Thoracic aorta (tissue), 2 donors: Measurements from ENCODE around the gene FLOT2. TPM values are rescaled to one million over a fixed set of nuclear protein-coding genes. Genes with fewer than 3 reads are reported as not detected.
"Not testable (repeated sequence)": the region's sequence is repeated elsewhere in the genome, so short reads cannot be mapped to it uniquely, and the experiment has no call there.

Source experiments
- ATAC-seq: fragments of 150-250 bp; one replicate; pipeline ENCODE4 v1.8.0; 2017; ENCODE audit warnings: low read depth; ENCODE audit not compliant: insufficient number of reproducible peaks, low FRiP score
- DNase-seq: peaks from one replicate; pipeline ENCODE4 v3.0.0-alpha.2; 2020; ENCODE audit warnings: low spot score
- H3K27ac ChIP-seq, 2 donors: fragments of 200-600 bp; sonication (generic); 1 replicate in 1 of 2; 2 replicates in 1 of 2; pipeline ENCODE4 v1.5.1; 2016; ENCODE audit warnings: mild to moderate bottlenecking in 2 of 2, moderate library complexity in 2 of 2
- H3K27me3 ChIP-seq: fragments of 200-600 bp; sonication (generic); replicated peaks from 2 replicates; pipeline ENCODE4 v1.6.0; 2016; ENCODE audit warnings: mild to moderate bottlenecking; ENCODE audit not compliant: insufficient read depth
- H3K36me3 ChIP-seq: fragments of 200-600 bp; sonication (generic); one replicate; pipeline ENCODE4 v1.5.1; 2016
- H3K4me1 ChIP-seq, 2 donors: fragments of 200-600 bp; sonication (generic); 1 replicate in 1 of 2; 2 replicates in 1 of 2; pipeline versions ENCODE4 v1.5.1 to v1.6.0; 2016; ENCODE audit warnings: low read depth in 2 of 2, mild to moderate bottlenecking in 1 of 2; ENCODE audit not compliant: control insufficient read depth in 1 of 2
- H3K4me3 ChIP-seq: fragments of 200-600 bp; sonication (generic); 2 replicates; pipeline ENCODE4 v1.5.1; 2016; ENCODE audit warnings: mild to moderate bottlenecking
- H3K9me3 ChIP-seq: fragments of 200-600 bp; sonication (generic); 2 replicates; pipeline ENCODE4 v1.5.1; 2016
- CTCF ChIP-seq: fragments of 200-600 bp; sonication (generic); IDR thresholded peaks from one replicate; pipeline ENCODE4 v1.5.1; 2019; ENCODE audit warnings: antibody characterized with exemption
- total RNA-seq, 2 donors: library from RNA; depleted of rRNA; stranded (reverse); fragments of >200 nt; gene quantifications; one replicate each; pipeline versions ENCODE4 v1.1.0 to v1.2.3, GENCODE V29; 2016

FLOT2 gene
- total RNA-seq, 2 donors from 2014 or later = 71.3 to 92.1 TPM

- not testable (repeated sequence) for H3K4me1 ChIP-seq, H3K36me3 ChIP-seq, H3K27ac ChIP-seq, ATAC-seq, H3K4me3 ChIP-seq, DNase-seq, H3K9me3 ChIP-seq, H3K27me3 ChIP-seq
- peak; percentile 25 for TF ChIP-seq CTCF
Measured at GRCh38 chr17:28848667-28849066, 48.9 kb downstream of the FLOT2 start.

GRCh38 chr17:28846699-28847098 lies 50.8 kb downstream of the FLOT2 start:
- not testable (repeated sequence) for ATAC-seq, H3K4me3 ChIP-seq, H3K27me3 ChIP-seq, DNase-seq, H3K27ac ChIP-seq, H3K36me3 ChIP-seq, H3K9me3 ChIP-seq, H3K4me1 ChIP-seq

- Histone ChIP-seq H3K36me3 (no peaks in the 10 kb centered on the region), H3K9me3 (no peaks in the 10 kb centered on the region), H3K27me3 (no peaks in the 10 kb centered on the region), H3K4me3 (no peak overlapping the region), H3K27ac (no peak overlapping the region), H3K4me1 (peaks cover 3 to 5% of the 10 kb centered on the region in 2 donors)
- no peak for ATAC-seq
- TF ChIP-seq CTCF = no peak
- no peak for DNase-seq
Measured at GRCh38 chr17:28846231-28846630, 51.3 kb downstream of the FLOT2 start.

GRCh38 chr17:28843816-28844148 lies 53.8 kb downstream of the FLOT2 start:
- Histone ChIP-seq H3K27me3 (no peaks in the 10 kb centered on the region), H3K27ac (no peak overlapping the region), H3K4me1 (peaks cover 5 to 7% of the 10 kb centered on the region in 2 donors), H3K36me3 (no peaks in the 10 kb centered on the region), H3K4me3 (no peak overlapping the region), H3K9me3 (no peaks in the 10 kb centered on the region)
- no peak for TF ChIP-seq CTCF
- DNase-seq (no peak), ATAC-seq (no peak)

- peaks cover 5 to 7% of the 10 kb centered on the region in 2 donors for H3K4me1 ChIP-seq
- peak within 1 kb of the TSS; percentile 42 to 69 for H3K27ac ChIP-seq
- H3K4me3 ChIP-seq = peak within 1 kb of the TSS; percentile 90
- H3K36me3 ChIP-seq = no peaks in the 10 kb centered on the region
- no peaks in the 10 kb centered on the region for H3K27me3 ChIP-seq
- H3K9me3 ChIP-seq = no peaks in the 10 kb centered on the region
- peak; percentile 77 for ATAC-seq
- peak; percentile 52 for DNase-seq
- TF ChIP-seq CTCF = no peak
Measured at GRCh38 chr17:28842282-28843012, 55.1 kb downstream of the FLOT2 start, which contains the start of gene FAM222B. FAM222B (minus strand) TSS chr17:28842790; CDS start chr17:28766667, 76,123 bp downstream.

- Histone ChIP-seq H3K4me1 (peaks cover 5 to 7% of the 10 kb centered on the region in 2 donors), H3K9me3 (no peaks in the 10 kb centered on the region), H3K27me3 (no peaks in the 10 kb centered on the region), H3K27ac (peak overlapping the region; percentile 42 to 69), H3K4me3 (peak overlapping the region; percentile 90), H3K36me3 (no peaks in the 10 kb centered on the region)
- DNase-seq (no peak), ATAC-seq (no peak)
- no peak for TF ChIP-seq CTCF
Measured at GRCh38 chr17:28841901-28842281, 55.6 kb downstream of the FLOT2 start.
